Keratinocyte (primary cell): Measurements from ENCODE around the gene KYNU. TPM values are rescaled to one million over a fixed set of nuclear protein-coding genes. Genes with fewer than 3 reads are reported as not detected.

Experiments
- DNase-seq: peaks from one replicate; pipeline ENCODE4 v3.0.0-alpha.2; 2011; ENCODE audit warnings: low read depth, missing footprints, low spot score
- FAIRE-seq: peaks from 2 replicates; lab custom pipeline; 2011; peaks lifted over from hg19 to GRCh38; lab: Jason Lieb, UNC
- H2AFZ ChIP-seq: 2 replicates; pipeline ENCODE4 v1.6.0; 2012; ENCODE audit warnings: low read length, control low read depth, inconsistent platforms; ENCODE audit not compliant: control insufficient read depth
- H3K27ac ChIP-seq: 2 replicates; pipeline ENCODE4 v1.5.1; 2011; ENCODE audit warnings: low read length; ENCODE audit not compliant: control insufficient read depth, insufficient read depth
- H3K27me3 ChIP-seq: 3 replicates; pipeline ENCODE4 v1.6.0; 2011; ENCODE audit warnings: low read length; ENCODE audit not compliant: control insufficient read depth, insufficient read depth; ENCODE audit errors: extremely low read depth
- H3K36me3 ChIP-seq, 2 experiments: 2 replicates in 1 of 2; 3 replicates in 1 of 2; pipeline ENCODE4 v1.5.1; 2011; ENCODE audit warnings: low read length in 2 of 2, mild to moderate bottlenecking in 1 of 2; ENCODE audit not compliant: control insufficient read depth in 2 of 2, insufficient read depth in 2 of 2; ENCODE audit errors: extremely low read depth in 1 of 2
- H3K4me1 ChIP-seq: 3 replicates; pipeline ENCODE4 v1.5.1; 2011; ENCODE audit warnings: low read length; ENCODE audit not compliant: control insufficient read depth, insufficient read depth; ENCODE audit errors: extremely low read depth
- H3K4me2 ChIP-seq: 3 replicates; pipeline ENCODE4 v1.6.0; 2011; ENCODE audit warnings: low read depth, low read length; ENCODE audit not compliant: control insufficient read depth, insufficient read depth; ENCODE audit errors: extremely low read depth
- H3K4me3 ChIP-seq, 3 experiments: fragments of 200-600 bp in 1 of 3; sonication (generic) in 1 of 3; 2 replicates in 2 of 3; 3 replicates in 1 of 3; pipeline ENCODE4 v1.5.1; 2011 to 2016; ENCODE audit warnings: low read length in 3 of 3, mild to moderate bottlenecking in 3 of 3, control low read depth in 2 of 3, inconsistent platforms in 1 of 3, low read depth in 1 of 3, mixed read lengths in 1 of 3, mixed run types in 1 of 3, moderate library complexity in 1 of 3; ENCODE audit not compliant: control insufficient read depth in 2 of 3, insufficient read depth in 2 of 3; ENCODE audit errors: extremely low read depth in 1 of 3
- H3K79me2 ChIP-seq: 2 replicates; pipeline ENCODE4 v1.6.0; 2012; ENCODE audit warnings: low read length; ENCODE audit not compliant: control insufficient read depth, insufficient read depth
- H3K9ac ChIP-seq: 3 replicates; pipeline ENCODE4 v1.6.0; 2011; ENCODE audit warnings: low read length; ENCODE audit not compliant: control insufficient read depth, insufficient read depth; ENCODE audit errors: extremely low read depth
- H3K9me1 ChIP-seq: 3 replicates; pipeline ENCODE4 v1.6.0; 2011; ENCODE audit warnings: low read length; ENCODE audit not compliant: control insufficient read depth, insufficient read depth; ENCODE audit errors: extremely low read depth
- H3K9me3 ChIP-seq: 2 replicates; pipeline ENCODE4 v1.5.1; 2012; ENCODE audit warnings: low read depth, low read length; ENCODE audit not compliant: control insufficient read depth
- H4K20me1 ChIP-seq: 3 replicates; pipeline ENCODE4 v1.6.0; 2011; ENCODE audit warnings: low read length; ENCODE audit not compliant: control insufficient read depth, insufficient read depth; ENCODE audit errors: extremely low read depth
- CTCF ChIP-seq, 3 experiments: IDR thresholded peaks in 1 of 3; conservative IDR thresholded peaks in 1 of 3; optimal IDR thresholded peaks in 1 of 3; 2 replicates in 2 of 3; 3 replicates in 1 of 3; pipeline versions ENCODE3 to v1.5.1; 2011; ENCODE audit warnings: low read length in 3 of 3, mild to moderate bottlenecking in 3 of 3, moderate library complexity in 2 of 3, control low read depth in 1 of 3, inconsistent platforms in 1 of 3; ENCODE audit not compliant: insufficient read depth in 2 of 3; ENCODE audit errors: extremely low read depth in 1 of 3
- EZH2 ChIP-seq: IDR thresholded peaks from one replicate; pipeline ENCODE4 v1.6.1; 2012; ENCODE audit warnings: inconsistent platforms, mild to moderate bottlenecking, low read length, moderate library complexity
- dilution Hi-C: fragments of 300-500 bp; cut with MboI; formaldehyde crosslinking; loops from one replicate; pipeline ENCODE4 v1.7.0; 2020; ENCODE audit warnings: low sequenced_read_pairs; ENCODE audit not compliant: extremely low pct_ligation_motif_present
- polyA plus RNA-seq, 5 experiments: library from polyadenylated mRNA; depleted of rRNA in 3 of 5; stranded (reverse) in 3 of 5; stranded (forward) in 1 of 5; unstranded in 1 of 5; fragments of >200 nt; gene quantifications; 1 replicate in 1 of 5; 2 replicates in 3 of 5; 3 replicates in 1 of 5; pipeline versions ENCODE4 v1.2.1 to v1.2.3, GENCODE V29; 2011 to 2012; ENCODE audit warnings: missing spikeins in 2 of 5, low read depth in 1 of 5, low replicate concordance in 1 of 5

Gene KYNU
- polyA plus RNA-seq, 1 donor (not counting 4 experiments of a cell fraction or from before 2014, with no cell fraction given), result 3.9 TPM

- H2AFZ ChIP-seq, result no peak overlapping the region
- H3K9me3 ChIP-seq, result no peaks in the 10 kb centered on the region
- no peak for TF ChIP-seq EZH2
- TF ChIP-seq CTCF (optimal IDR thresholded peaks at IDR 0.05 in 1 of 3, IDR thresholded peaks at IDR 0.05 in 1 of 3, conservative IDR thresholded peaks at IDR 0.05 in 1 of 3; ENCODE audit: extremely low read depth in 1 of 3, insufficient read depth in 2 of 3, low read length in 3 of 3), result no peak
- no peaks in the 10 kb centered on the region for H3K79me2 ChIP-seq
- FAIRE-seq (no peak), DNase-seq (no peak)
- no peak overlapping the region for H3K4me3 ChIP-seq
- no peaks in the 10 kb centered on the region for H3K27me3 ChIP-seq
- H3K9me1 ChIP-seq, result no peaks in the 10 kb centered on the region
- peaks cover 11% of the 10 kb centered on the region for H3K4me1 ChIP-seq
- H4K20me1 ChIP-seq, result no peaks in the 10 kb centered on the region
- H3K4me2 ChIP-seq, result no peak overlapping the region
- no peak overlapping the region for H3K27ac ChIP-seq
- no peak overlapping the region for H3K9ac ChIP-seq
- no peaks in the 10 kb centered on the region for H3K36me3 ChIP-seq
- dilution Hi-C loops, result no loop called here
These were observed 89.6 kb downstream of the KYNU start for GRCh38 chr2:142967060-142967459.

GRCh38 chr2:142973160-142973821 is 95.8 kb downstream of the KYNU start:
- H3K4me1 ChIP-seq, result peaks cover 48% of the 10 kb centered on the region
- DNase-seq, result peak; percentile 45
- peak overlapping the region; percentile 99 for H3K27ac ChIP-seq
- H3K9me1 ChIP-seq, result no peaks in the 10 kb centered on the region
- H2AFZ ChIP-seq, result peak overlapping the region; percentile 4
- H3K9ac ChIP-seq, result peak overlapping the region; percentile 80
- no peaks in the 10 kb centered on the region for H3K36me3 ChIP-seq
- H4K20me1 ChIP-seq, result no peaks in the 10 kb centered on the region
- TF ChIP-seq EZH2, result no peak
- TF ChIP-seq CTCF (optimal IDR thresholded peaks at IDR 0.05 in 1 of 3, IDR thresholded peaks at IDR 0.05 in 1 of 3, conservative IDR thresholded peaks at IDR 0.05 in 1 of 3; ENCODE audit: extremely low read depth in 1 of 3, insufficient read depth in 2 of 3, low read length in 3 of 3), result no peak
- peak overlapping the region in 2 of 3 experiments; percentile 37 to 54 for H3K4me3 ChIP-seq
- dilution Hi-C loops, result no loop called here
- H3K79me2 ChIP-seq, result no peaks in the 10 kb centered on the region
- no peak for FAIRE-seq
- H3K9me3 ChIP-seq, result no peaks in the 10 kb centered on the region
- H3K27me3 ChIP-seq, result no peaks in the 10 kb centered on the region
- peak overlapping the region; percentile 86 for H3K4me2 ChIP-seq
